Pancreas (tissue), 10 donors: ENCODE data around the gene CORO6. TPM values are rescaled to one million over a fixed set of nuclear protein-coding genes. Genes with fewer than 3 reads are reported as not detected.

Experiments used
- ATAC-seq, 4 donors: fragments of 200-7000 bp; cut with Tn5 transposase; one replicate each; pipeline versions ENCODE4 v1.8.0 to v1.9.1; 2020; ENCODE audit warnings: mild to moderate bottlenecking in 4 of 4, moderate library complexity in 4 of 4
- DNase-seq, 6 donors: peaks; one replicate each; pipeline ENCODE4 v3.0.0-alpha.2; 2020
- FAIRE-seq: peaks from 2 replicates; lab custom pipeline; 2012; peaks lifted over from hg19 to GRCh38; lab: Jason Lieb, UNC
- H3K27ac ChIP-seq, 4 donors: fragments of 200-600 bp; sonication (generic); 1 replicate in 3 of 4; 2 replicates in 1 of 4; pipeline versions ENCODE4 v1.5.0 to v1.8.0; 2020
- H3K27me3 ChIP-seq, 4 donors: fragments of 200-600 bp; one replicate each; pipeline ENCODE4 v1.8.0; 2021
- H3K36me3 ChIP-seq, 3 donors: fragments of 200-600 bp; sonication (generic) in 1 of 3; one replicate each; pipeline versions ENCODE4 v1.5.0 to v1.8.0; 2020 to 2021
- H3K4me1 ChIP-seq, 3 donors: fragments of 200-600 bp; one replicate each; pipeline ENCODE4 v1.8.0; 2021
- H3K4me3 ChIP-seq, 4 donors: fragments of 200-600 bp; sonication (generic) in 2 of 4; one replicate each; pipeline versions ENCODE4 v1.5.0 to v1.8.0; 2020 to 2021
- H3K9me3 ChIP-seq, 4 donors: fragments of 200-600 bp; one replicate each; pipeline ENCODE4 v1.8.0; 2021
- WGBS, 2 donors: extraction: QIAGEN DNeasy Blood & Tissue Kit; methylation state at CpG; one replicate each; pipeline ENCODE4 v1.1.7; 2013; 5-methylcytosine and 5-hydroxymethylcytosine counted together
- intact Hi-C, 3 donors: fragments of 100-400 bp; cut with DNase I; formaldehyde crosslinking; loops; one replicate each; pipeline versions ENCODE4 v1.11.1 to v1.14.2; 2022
- polyA plus RNA-seq, 2 donors: library from polyadenylated mRNA; stranded (reverse); fragments of 200-250 nt; gene quantifications; one replicate each; pipeline ENCODE4 v1.2.3, GENCODE V29; 2013
- total RNA-seq, 6 donors: library from RNA; stranded (reverse); fragmentation: NEBNext Ultra II Directional in 4 of 6; extraction: Animal tissue kit (Norgen Biotek cat#: 25700) in 4 of 6; gene quantifications; one replicate each; pipeline versions ENCODE4 v1.2.1 to v1.2.4, GENCODE V29; 2021 to 2023
- TF ChIP-seq, protein P1 (sequence below), 4 donors: fragments of 200-600 bp; sonication (generic) in 3 of 4; IDR thresholded peaks; one replicate each; pipeline versions ENCODE4 v1.5.0 to v1.8.0; 2021; ENCODE audit warnings: antibody characterized with exemption in 4 of 4
- donor health status: healthy with polysubstance abuse.
- donor health status: DM: no; HTN: no; CAD: no; lungs with moderate emphysema.
- donor health status: DM: no; HTN: no; CAD: no.
- donor health status: control.
- donor health status: control.
- donor health status: Bipolar disorder and iron deficiency.
- donor health status: DM: yes; HTN: yes; CAD: no.
- donor health status: DM: no; HTN: no; CAD: no.
- donor health status: DM: no; HTN: no; CAD: no.
- donor health status: DM: yes; HTN: yes; CAD: no.

Gene CORO6
- total and polyA plus RNA-seq, 8 donors, result 0.20 to 4.4 (median 0.59) TPM

DNA sequence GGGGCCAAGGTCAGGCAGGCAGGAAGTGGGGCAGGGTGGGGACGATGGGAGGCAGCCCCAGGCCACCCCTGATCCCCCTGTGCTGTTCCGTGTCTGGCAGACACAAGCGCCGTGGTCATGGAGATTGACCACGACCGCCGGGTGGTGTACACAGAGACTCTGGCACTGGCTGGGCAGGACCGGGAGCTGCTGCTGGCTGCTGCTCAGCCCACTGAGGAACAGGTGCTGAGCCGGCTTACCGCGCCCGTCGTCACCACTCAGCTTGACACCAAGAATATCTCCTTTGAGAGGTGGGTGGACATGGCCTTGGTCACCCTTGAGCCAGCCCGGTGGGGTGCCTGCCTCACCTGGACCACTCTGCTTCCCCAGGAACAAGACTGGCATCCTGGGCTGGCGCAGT lies 13.7 kb downstream of the CORO6 start:
- Histone ChIP-seq H3K27me3 (no peaks in the 10 kb centered on the region), H3K9me3 (no peaks in the 10 kb centered on the region), H3K27ac (no peak overlapping the region), H3K36me3 (no peaks in the 10 kb centered on the region), H3K4me1 (peaks cover 3 to 12% (median 11%) of the 10 kb centered on the region in 3 donors), H3K4me3 (no peak overlapping the region)
- DNase-seq (peak in 1 of 6 donors; percentile 50), FAIRE-seq (no peak), ATAC-seq (no peak)
- intact Hi-C loops, result no loop called here
- TF ChIP-seq, protein P1, sequence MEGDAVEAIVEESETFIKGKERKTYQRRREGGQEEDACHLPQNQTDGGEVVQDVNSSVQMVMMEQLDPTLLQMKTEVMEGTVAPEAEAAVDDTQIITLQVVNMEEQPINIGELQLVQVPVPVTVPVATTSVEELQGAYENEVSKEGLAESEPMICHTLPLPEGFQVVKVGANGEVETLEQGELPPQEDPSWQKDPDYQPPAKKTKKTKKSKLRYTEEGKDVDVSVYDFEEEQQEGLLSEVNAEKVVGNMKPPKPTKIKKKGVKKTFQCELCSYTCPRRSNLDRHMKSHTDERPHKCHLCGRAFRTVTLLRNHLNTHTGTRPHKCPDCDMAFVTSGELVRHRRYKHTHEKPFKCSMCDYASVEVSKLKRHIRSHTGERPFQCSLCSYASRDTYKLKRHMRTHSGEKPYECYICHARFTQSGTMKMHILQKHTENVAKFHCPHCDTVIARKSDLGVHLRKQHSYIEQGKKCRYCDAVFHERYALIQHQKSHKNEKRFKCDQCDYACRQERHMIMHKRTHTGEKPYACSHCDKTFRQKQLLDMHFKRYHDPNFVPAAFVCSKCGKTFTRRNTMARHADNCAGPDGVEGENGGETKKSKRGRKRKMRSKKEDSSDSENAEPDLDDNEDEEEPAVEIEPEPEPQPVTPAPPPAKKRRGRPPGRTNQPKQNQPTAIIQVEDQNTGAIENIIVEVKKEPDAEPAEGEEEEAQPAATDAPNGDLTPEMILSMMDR (IDR thresholded peaks at IDR 0.05), result no peak
- whole genome bisulfite sequencing, 2 donors, result 86 to 90% methylated on average over 15 of the region's 15 CpGs

DNA sequence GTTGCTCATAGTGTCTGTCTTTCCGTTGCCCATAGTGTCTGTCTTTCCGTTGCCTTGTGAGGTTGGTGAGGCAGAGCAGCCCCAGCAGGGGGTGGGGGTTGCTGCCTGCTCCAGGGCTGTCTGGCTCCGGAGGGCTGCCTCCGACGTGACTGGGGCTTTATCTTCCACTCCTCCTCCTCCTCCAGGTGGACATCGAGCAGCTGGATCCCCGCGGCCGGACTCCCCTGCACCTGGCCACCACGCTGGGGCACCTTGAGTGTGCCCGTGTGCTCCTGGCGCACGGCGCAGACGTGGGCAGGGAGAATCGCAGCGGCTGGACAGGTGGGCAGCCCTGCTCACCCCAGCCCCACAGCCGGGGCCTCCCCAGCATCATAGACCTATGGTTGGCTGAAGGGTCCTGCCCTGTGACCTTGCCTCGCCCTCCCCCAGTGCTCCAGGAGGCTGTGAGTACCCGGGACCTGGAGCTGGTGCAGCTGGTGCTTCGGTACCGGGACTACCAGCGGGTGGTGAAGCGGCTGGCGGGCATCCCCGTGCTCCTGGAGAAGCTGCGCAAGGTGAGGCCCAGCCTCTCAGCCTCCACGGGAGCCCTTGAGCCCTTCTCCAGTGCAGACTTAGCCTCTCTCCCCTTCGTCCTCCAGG lies 15.0 kb downstream of the CORO6 start:
- Histone ChIP-seq H3K27me3 (no peaks in the 10 kb centered on the region), H3K27ac (no peak overlapping the region), H3K4me1 (no peaks in the 10 kb centered on the region), H3K36me3 (no peaks in the 10 kb centered on the region), H3K9me3 (no peaks in the 10 kb centered on the region), H3K4me3 (no peak overlapping the region)
- intact Hi-C loops, result no loop called here
- DNase-seq, result peak in 2 of 6 donors; percentile 44 to 46
- no peak for ATAC-seq
- TF ChIP-seq, protein P1 (IDR thresholded peaks at IDR 0.05), result no peak
- 80 to 82% methylated on average over 26 to 29 of the region's 29 CpGs for WGBS, 2 donors
- FAIRE-seq, result no peak

DNA sequence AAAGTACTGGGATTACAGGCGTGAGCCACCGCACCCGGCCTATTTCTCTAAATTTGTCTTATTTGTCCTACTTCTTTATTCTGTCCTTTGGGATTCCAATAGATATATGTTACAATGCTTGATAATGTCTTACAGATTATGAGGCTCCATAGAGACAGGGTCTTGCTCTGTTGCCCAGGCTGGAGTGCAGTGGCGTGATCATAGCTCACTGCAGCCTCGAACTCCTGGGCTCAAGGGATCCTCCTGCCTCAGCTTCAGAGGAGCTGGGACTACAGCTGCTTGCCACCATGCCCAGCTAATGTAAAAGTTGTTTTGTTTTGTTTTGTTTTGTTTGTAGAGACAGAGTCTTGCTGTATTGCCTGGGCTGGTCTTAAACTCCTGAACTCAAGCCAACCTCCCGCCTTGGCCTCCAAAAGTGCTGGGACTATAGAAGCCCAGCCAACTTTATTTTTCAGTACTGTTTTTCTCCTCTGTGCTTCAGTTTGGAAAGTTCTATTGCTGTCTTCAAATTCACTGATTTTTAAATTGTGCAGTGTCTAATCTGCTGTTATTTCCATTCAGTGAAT lies 19.5 kb downstream of the CORO6 start:
- H3K9me3 ChIP-seq, result no peaks in the 10 kb centered on the region
- intact Hi-C loops, result no loop called here
- no peak overlapping the region for H3K4me3 ChIP-seq
- FAIRE-seq (no peak), DNase-seq (no peak), ATAC-seq (no peak)
- TF ChIP-seq, protein P1 (IDR thresholded peaks at IDR 0.05), result no peak
- H3K4me1 ChIP-seq, result no peaks in the 10 kb centered on the region
- no peaks in the 10 kb centered on the region for H3K36me3 ChIP-seq
- H3K27ac ChIP-seq, result no peak overlapping the region
- WGBS, 2 donors, result 92 to 94% methylated on average over 6 of the region's 6 CpGs
- H3K27me3 ChIP-seq, result no peaks in the 10 kb centered on the region

DNA sequence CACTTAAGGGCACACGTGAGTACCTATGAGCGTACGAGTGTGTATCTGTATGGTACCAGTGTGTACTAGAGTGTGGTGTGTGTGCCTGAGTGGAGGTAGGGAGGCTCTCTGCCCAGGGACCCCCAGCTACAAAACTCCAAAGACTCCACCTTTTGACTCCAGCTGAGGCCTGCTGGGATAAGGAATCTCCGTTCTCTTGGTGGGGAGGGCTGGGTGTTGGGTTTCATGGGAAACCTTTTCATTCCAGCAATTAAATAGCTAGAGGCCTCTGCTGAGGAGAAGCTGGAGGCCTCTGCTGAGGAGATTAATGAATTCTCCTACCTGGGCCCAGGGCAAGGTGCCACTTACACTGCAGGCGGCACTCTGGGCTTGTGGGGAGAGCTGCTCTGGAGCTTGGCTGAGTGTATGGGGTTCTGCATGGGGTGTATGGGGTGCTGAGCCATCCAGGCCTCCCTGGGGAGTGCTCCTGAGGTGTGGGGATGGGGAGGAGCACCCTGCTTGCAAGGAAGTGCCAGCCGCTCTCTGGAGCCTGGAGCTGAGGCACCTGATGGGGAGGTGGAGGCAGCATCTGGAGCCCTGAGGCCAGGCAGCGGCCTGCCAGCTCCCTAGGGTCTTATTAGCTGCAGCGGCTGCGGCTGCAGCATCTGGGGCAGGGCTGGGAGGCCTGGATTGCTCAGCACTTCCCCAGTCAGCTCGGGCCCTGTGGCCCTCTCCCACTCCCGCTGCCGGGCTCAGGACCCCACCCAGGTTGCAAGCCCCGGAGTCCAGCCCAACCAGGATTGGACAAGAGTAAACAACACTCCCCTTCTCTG lies 25.1 kb downstream of the CORO6 start:
- WGBS, 2 donors, result 73 to 83% methylated on average over 13 of the region's 13 CpGs
- TF ChIP-seq, protein P1 (IDR thresholded peaks at IDR 0.05), result no peak
- intact Hi-C loops, result no loop called here
- no peaks in the 10 kb centered on the region for H3K36me3 ChIP-seq
- no peak overlapping the region for H3K4me3 ChIP-seq
- H3K4me1 ChIP-seq, result peaks cover under 1 to 3% (median 2%) of the 10 kb centered on the region in 3 donors
- H3K9me3 ChIP-seq, result no peaks in the 10 kb centered on the region
- ATAC-seq (no peak), FAIRE-seq (no peak), DNase-seq (peak in 1 of 6 donors; percentile 45)
- no peaks in the 10 kb centered on the region for H3K27me3 ChIP-seq
- no peak overlapping the region for H3K27ac ChIP-seq
